Measurements from ENCODE around the gene TSC22D3.

DNA sequence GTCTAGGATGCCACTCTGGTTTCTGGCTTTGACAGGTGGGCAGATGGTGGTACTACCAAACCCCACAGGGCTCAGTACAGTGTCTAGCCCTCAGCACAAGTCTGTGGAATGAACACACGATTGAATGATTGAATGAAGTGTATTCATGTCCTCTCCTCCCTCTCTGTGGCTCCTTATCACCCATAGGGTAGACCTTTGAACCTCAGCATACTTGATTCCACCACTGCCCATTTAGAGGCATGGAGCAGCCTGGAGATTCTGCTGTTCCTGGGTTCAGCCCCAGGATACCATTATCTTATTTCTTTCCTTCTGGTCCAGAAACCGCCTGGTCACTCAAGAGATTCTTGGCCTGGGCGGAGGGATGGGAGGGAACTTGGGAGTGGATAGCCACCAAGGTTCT lies 93.3 kb downstream of the TSC22D3 start:
- TF ChIP-seq, protein P1, sequence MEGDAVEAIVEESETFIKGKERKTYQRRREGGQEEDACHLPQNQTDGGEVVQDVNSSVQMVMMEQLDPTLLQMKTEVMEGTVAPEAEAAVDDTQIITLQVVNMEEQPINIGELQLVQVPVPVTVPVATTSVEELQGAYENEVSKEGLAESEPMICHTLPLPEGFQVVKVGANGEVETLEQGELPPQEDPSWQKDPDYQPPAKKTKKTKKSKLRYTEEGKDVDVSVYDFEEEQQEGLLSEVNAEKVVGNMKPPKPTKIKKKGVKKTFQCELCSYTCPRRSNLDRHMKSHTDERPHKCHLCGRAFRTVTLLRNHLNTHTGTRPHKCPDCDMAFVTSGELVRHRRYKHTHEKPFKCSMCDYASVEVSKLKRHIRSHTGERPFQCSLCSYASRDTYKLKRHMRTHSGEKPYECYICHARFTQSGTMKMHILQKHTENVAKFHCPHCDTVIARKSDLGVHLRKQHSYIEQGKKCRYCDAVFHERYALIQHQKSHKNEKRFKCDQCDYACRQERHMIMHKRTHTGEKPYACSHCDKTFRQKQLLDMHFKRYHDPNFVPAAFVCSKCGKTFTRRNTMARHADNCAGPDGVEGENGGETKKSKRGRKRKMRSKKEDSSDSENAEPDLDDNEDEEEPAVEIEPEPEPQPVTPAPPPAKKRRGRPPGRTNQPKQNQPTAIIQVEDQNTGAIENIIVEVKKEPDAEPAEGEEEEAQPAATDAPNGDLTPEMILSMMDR (IDR thresholded peaks at IDR 0.05; ENCODE audit: low read depth, low read length) = no peak
- TF ChIP-seq POLR2A (IDR thresholded peaks at IDR 0.05; ENCODE audit: extremely low read depth, insufficient read length) = no peak
